SK-N-SH (cell line): Measurements from ENCODE around the gene FMN2.

Experiments
- CHD2 ChIP-seq: fragments of 150-350 bp; IDR thresholded peaks from 2 replicates; pipeline ENCODE4 v1.6.1; 2018; ENCODE audit warnings: low read length; ENCODE audit not compliant: partially characterized antibody
- CTCF ChIP-seq: fragments of 200-600 bp; sonication (generic); IDR thresholded peaks from 2 replicates; pipeline ENCODE4 v1.6.1; 2017; ENCODE audit warnings: antibody characterized with exemption, mild to moderate bottlenecking, moderate library complexity
- FOXJ3 ChIP-seq: sonication (generic); formaldehyde crosslinking; IDR thresholded peaks from 2 replicates; pipeline ENCODE4 v1.5.1; 2020; ENCODE audit warnings: mild to moderate bottlenecking, missing genetic modification reagents
- GABPA ChIP-seq: IDR thresholded peaks from 2 replicates; pipeline ENCODE4 v1.4.0; 2012; ENCODE audit warnings: low read depth, mild to moderate bottlenecking
- MAX ChIP-seq: IDR thresholded peaks from 2 replicates; pipeline ENCODE4 v1.4.0; 2012; ENCODE audit warnings: low read depth
- POLR2AphosphoS5 ChIP-seq: IDR thresholded peaks from 2 replicates; pipeline ENCODE4 v1.6.1; 2012; ENCODE audit warnings: low read depth, low read length
- RFX5 ChIP-seq: IDR thresholded peaks from 2 replicates; pipeline ENCODE4 v1.6.1; 2012; ENCODE audit warnings: mild to moderate bottlenecking, improper control_type of control experiment, low read length
- SIN3A ChIP-seq: IDR thresholded peaks from 2 replicates; pipeline ENCODE4 v1.6.1; 2012; ENCODE audit warnings: low read depth, mild to moderate bottlenecking, low read length, moderate library complexity, borderline replicate concordance
- TAF1 ChIP-seq: IDR thresholded peaks from 2 replicates; pipeline ENCODE4 v1.6.1; 2012; ENCODE audit warnings: low read depth, mild to moderate bottlenecking, low read length, moderate library complexity, borderline replicate concordance
- TEAD4 ChIP-seq: IDR thresholded peaks from 2 replicates; pipeline ENCODE4 v1.4.0; 2012; ENCODE audit warnings: mild to moderate bottlenecking, borderline replicate concordance; ENCODE audit not compliant: insufficient read depth
- USF1 ChIP-seq: IDR thresholded peaks from 2 replicates; pipeline ENCODE4 v1.4.0; 2012; ENCODE audit warnings: low read depth, borderline replicate concordance
- USF2 ChIP-seq: fragments of 150-350 bp; IDR thresholded peaks from 2 replicates; pipeline ENCODE4 v1.6.1; 2017; ENCODE audit warnings: antibody characterized with exemption, low read length, low read depth, borderline replicate concordance
- YY1 ChIP-seq: IDR thresholded peaks from 2 replicates; pipeline ENCODE4 v1.4.0; 2012; ENCODE audit warnings: low read depth, mild to moderate bottlenecking

- TF ChIP-seq CTCF: peak; percentile 12; the same call in 1 of the 2 replicates
- TF ChIP-seq SIN3A: no peak
- TF ChIP-seq TAF1: no peak
- TF ChIP-seq TEAD4: no peak
- no peak for TF ChIP-seq CHD2
- no peak for TF ChIP-seq MAX
- TF ChIP-seq GABPA: no peak
- TF ChIP-seq USF2: no peak
- TF ChIP-seq POLR2AphosphoS5: no peak
- no peak for TF ChIP-seq FOXJ3 (CRISPR knock-in tag)
- TF ChIP-seq RFX5: no peak
- TF ChIP-seq USF1: no peak
- no peak for TF ChIP-seq YY1
Measured at GRCh38 chr1:240111558-240111957, 19.9 kb downstream of the FMN2 start.
